Stromal cell of bone marrow (primary cell): ENCODE data around the gene SDC3.
"Not testable (repeated sequence)": the region's sequence is repeated elsewhere in the genome, so short reads cannot be mapped to it uniquely, and the experiment has no call there.

Source experiments
- DNase-seq: peaks from one replicate; pipeline ENCODE4 v3.0.0-alpha.2; 2012; ENCODE audit warnings: low read depth

SDC3 gene

GRCh38 chr1:30874176-30874575, 34.4 kb downstream of the SDC3 start:
- no peak for DNase-seq

DNA sequence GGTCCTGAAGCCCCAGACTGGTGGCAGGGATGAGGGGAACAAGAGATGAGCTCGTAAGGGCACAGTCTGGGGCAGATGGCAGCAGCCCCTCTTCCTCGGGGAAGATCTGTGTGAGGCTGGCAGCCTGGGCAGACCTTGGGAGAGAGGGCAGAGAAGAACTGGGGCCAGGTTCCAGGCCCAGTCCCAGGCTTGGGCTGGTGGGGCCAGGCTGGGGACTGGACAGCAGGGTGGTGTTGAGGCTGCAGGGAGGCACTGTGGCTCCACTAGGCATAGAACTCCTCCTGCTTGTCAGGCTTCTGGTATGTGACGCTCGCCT, 35.7 kb downstream of the SDC3 start:
- no peak for DNase-seq

DNA sequence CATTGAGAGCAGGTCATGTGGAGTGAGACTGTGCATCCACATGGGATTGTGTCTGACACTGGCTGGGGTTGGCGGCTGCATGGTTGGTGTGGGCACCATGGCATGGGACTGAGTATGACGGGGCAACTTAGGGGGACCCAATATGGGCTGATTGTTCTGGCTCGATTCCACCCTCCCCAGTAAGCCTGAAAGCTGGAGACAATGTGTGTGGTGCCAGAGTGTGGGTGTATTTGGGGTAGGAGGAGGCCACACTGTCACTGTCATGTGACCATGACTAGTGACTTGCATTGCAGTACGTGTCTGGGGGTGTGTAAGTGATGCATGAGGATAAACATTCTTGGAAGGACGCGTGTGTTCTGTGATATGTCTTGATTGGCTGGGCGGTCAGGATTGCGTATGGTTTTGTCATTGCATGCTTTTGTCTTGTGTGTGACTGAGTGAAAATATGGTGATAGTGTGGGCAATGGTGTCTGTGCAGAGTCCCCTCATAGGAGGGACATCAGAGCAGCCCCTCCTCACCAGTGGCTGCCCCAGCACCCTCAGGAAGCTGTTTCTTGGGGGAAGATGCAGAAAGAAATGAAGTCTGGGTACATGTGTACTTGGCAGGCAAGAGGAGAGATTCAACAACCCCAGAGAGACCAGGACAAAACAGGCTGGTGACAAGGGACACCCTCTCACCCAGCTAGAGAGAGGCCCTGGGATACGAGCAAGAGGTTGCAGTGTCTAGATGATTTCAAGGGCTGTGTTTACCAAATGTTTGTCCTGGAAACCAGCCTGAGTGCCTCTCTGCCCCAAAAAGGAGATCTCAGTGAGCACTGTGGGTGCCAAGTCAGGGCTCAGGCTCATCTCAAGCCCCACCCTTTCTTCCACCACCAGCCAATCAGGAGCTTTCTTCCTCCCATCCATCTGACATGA, 36.3 kb downstream of the SDC3 start:
- no peak for DNase-seq

GRCh38 chr1:30871276-30871871, 37.2 kb downstream of the SDC3 start:
- DNase-seq: no peak

DNA sequence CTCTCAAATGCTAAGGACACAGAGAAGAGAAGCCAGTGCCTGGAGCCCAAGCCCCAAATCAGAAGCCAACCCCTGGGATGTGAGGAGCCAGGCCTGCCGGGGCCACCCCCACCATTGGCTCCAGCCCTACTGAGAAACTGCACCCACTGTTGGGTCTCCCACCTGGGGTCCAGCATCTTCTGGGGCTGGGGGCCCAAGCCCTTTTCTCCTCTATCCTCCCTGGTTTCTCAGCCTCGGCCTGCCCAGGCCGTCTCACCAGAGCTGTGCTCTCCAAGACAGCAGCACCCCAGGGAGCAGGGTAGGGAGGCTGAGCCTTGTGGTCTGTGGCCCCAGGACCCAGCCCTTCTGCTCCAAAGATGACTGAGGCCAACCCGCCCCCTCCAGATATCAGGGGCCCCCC, 37.9 kb downstream of the SDC3 start:
- DNase-seq: no peak

DNA sequence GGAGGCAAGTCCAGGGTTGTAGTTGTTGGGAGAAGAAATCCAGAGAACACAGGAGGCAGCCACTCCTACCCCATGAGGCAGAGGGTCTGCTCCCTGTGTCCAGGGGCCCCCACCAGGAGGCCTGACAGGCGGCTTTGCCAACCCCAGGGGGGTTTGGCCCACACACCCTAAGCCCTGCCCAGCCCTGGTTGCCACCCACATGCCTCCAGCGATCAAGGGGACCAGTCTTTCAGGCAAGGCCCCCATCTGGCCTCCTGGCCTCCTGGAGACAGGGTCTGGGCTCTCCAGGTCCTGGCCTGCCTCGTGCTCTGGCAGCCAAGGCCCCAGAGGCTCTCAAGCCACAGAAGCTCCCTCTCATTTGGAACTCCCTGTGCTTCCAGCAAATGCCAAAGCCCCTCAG, 38.5 kb downstream of the SDC3 start:
- DNase-seq: no peak

DNA sequence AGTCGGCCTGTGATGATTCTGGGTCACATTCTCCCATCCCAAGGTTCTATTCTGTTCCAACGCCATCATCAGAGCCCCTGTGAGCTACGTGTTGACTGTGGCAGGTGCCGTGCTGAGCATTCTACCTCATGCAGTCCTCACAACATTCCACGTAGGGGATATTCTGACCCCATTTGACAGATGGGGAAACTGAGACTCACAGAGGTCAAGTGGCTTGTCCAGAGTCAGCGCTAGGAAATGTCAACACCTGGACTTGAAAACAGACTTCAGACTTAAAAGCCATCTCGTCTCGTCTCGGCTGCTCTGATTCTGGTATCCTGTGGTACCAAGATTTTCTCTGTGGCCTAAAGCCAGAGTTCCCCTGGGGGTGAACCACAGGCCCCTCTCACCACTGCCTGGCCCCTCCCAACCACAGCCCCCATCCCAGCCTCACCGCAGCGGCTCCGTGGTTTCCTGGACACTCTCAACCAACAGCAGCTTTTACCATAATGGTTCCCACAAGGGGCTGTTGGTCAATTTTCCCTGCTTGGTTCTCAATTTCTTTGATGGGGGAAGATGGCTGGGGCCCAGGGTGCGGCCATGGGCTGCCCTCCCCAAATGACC, 39.6 kb downstream of the SDC3 start:
- DNase-seq: no peak

DNA sequence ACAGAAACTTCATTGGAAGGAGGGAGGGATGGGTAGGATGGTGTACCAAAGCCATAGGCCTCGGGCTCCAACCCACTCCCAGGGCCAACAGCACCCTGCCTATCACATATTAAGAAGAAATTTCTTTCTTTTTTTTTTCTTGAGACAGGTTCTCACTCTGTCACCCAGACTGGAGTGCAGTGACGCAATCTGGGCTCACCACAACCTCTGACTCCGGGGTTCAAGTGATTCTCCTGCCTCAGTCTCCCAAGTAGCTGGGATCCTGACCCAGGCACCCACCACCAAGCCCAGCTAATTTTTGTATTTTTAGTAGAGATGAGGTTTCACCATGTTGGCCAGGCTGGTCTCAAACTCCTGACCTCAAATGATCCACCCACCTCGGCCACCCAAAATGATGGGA, 40.5 kb downstream of the SDC3 start:
- DNase-seq: not testable (repeated sequence)

DNA sequence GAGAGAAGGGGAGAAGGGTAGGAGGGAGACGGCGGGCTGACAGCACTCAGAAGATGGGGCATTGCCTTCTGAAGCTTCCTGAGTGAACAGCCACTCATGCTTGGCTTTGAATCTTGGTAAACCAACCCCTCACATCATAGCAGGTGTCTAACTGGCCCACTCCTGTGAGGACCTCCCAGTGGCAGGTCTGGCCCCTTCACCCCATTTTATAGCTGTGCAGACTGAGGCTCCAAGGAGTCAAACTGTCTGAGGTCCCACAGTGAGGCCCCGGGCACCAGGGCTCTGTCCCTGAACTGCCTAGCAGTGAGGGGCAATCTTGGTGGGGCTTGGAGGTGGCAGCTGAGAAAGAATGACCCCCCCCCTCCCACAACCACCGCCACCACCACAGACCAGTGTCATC, 41.0 kb downstream of the SDC3 start:
- DNase-seq: no peak

- no peak for DNase-seq
These were observed 42.0 kb downstream of the SDC3 start for GRCh38 chr1:30866594-30866993.

DNA sequence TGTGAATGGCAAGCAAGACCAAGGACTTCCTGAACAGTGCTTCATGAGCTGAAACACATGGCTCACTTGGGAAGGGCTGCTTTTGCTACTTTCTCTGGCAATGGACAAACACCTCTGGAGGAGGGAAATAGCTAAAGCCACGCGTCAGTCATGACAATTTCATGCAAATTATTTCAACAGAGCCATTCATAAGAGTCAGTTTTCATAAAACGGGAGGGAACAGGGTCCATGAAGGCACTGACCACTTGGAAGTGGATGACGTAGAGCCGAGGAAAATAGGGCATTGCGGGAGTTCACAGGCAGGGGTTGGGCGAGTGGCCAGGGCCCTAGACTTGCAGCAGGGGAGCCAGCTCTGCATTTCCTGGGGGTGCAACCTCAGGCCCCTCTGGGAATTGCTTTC, 43.9 kb downstream of the SDC3 start:
- DNase-seq: no peak

GRCh38 chr1:30863858-30864604, 44.5 kb downstream of the SDC3 start:
- DNase-seq: no peak

- DNase-seq: no peak
These were observed 48.3 kb downstream of the SDC3 start for GRCh38 chr1:30860320-30860652.

- no peak for DNase-seq
These were observed 50.6 kb downstream of the SDC3 start for GRCh38 chr1:30857964-30858363.

DNA sequence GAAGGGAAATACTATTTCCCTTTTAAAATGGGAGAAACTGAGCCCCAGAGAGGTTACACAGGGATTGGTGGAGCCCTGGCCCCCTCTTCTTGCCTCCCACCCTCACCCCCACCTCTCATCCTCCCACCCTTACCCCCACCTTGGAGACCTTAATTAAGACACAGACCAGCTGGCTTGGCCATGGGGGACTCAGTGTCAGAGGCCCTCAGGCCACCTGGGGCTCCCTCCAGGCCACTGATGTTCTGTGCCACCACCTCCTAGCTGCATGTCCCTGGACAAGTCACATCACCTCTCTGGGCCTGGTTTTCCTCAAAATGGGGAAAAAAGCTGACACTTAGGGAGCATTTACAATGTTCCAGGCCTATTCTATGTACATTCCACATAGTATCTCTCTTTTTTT, 51.5 kb downstream of the SDC3 start:
- no peak for DNase-seq

DNA sequence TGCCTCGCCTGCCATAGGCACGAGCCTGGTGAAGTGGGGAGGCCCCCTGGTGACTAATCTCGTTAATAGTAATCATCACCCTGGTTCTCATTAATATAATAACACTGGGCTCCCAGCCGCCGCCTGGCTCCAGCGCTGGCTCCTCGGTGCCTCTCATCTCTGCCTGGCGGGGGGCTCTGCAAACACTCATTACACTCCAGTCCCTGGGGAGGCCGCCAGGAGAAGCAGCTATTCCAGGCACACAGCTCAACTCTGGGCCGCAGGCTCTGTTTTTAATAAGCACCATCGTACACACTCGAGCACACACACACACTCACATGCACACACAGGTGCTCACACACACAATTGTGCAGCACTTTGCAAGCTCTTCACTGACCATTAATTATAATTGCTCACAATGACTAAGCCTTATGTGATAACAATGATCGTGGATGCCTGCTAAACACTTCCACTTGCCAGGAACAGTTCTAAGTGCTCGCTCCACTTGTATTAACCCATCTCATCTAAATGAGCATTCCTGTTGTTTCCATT, 52.2 kb downstream of the SDC3 start:
- no peak for DNase-seq

- DNase-seq: no peak
These were observed 52.8 kb downstream of the SDC3 start for GRCh38 chr1:30855686-30856259.

- DNase-seq: no peak
These were observed 55.2 kb downstream of the SDC3 start for GRCh38 chr1:30853350-30853749.

GRCh38 chr1:30852026-30852425, 56.5 kb downstream of the SDC3 start:
- DNase-seq: no peak

- no peak for DNase-seq
These were observed 57.3 kb downstream of the SDC3 start for GRCh38 chr1:30851286-30851685.

GRCh38 chr1:30850607-30851006, 58.0 kb downstream of the SDC3 start:
- DNase-seq: no peak

DNA sequence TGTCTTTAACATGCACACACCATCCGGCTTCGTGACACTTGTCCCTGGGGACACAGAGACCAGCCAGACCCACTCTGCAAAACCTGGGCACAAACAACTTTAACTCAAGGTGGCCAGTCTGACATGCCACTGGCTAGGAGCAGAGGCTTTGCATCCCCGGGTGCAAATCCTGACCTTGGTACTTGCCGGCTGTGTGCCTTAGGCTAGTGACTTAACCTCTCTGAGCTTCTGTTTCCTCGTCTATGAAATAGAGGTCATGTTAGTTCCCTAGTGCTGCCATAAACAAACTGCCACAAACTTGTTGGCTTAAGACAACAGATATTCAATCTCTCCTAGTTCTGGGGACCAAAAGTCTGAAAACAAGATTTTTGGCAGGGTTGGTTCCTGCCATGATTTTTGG, 60.4 kb downstream of the SDC3 start:
- no peak for DNase-seq
